Vagina (tissue), 2 donors: ENCODE data around the gene REM1.

Experiments
- CTCF ChIP-seq, 3 experiments: fragments of 450-650 bp in 2 of 3; fragments of 200-600 bp in 1 of 3; sonication (generic) in 1 of 3; IDR thresholded peaks; one replicate each; pipeline ENCODE4 v1.5.1; 2017 to 2019; ENCODE audit warnings: antibody characterized with exemption in 3 of 3, mild to moderate bottlenecking in 2 of 3, moderate library complexity in 2 of 3
- POLR2A ChIP-seq, 2 donors: fragments of 450-650 bp; IDR thresholded peaks; one replicate each; pipeline ENCODE4 v1.6.1; 2017; ENCODE audit warnings: antibody characterized with exemption in 2 of 2, mild to moderate bottlenecking in 2 of 2, moderate library complexity in 2 of 2
- POLR2AphosphoS5 ChIP-seq, 2 donors: sonication (generic); formaldehyde crosslinking; IDR thresholded peaks; one replicate each; pipeline ENCODE4 v1.9.0; 2017; ENCODE audit warnings: antibody characterized with exemption in 2 of 2, mild to moderate bottlenecking in 2 of 2, low read depth in 1 of 2; ENCODE audit not compliant: insufficient read depth in 1 of 2

- TF ChIP-seq CTCF (IDR thresholded peaks at IDR 0.05) (no peak), POLR2A (IDR thresholded peaks at IDR 0.05) (no peak), POLR2AphosphoS5 (IDR thresholded peaks at IDR 0.05; ENCODE audit: insufficient read depth in 1 of 2, low read depth in 1 of 2) (no peak)
Observed at GRCh38 chr20:31440012-31440659, 35.0 kb upstream of the REM1 start, which contains the start of gene DEFB123.
